Activated naive CD4-positive, alpha-beta T cell treated with anti-CD3 and anti-CD28 coated beads, Interleukin-2, amount 50 U/mL, for 24 hours (primary cell): ENCODE measurements around the gene CLEC3B.
"Not testable (repeated sequence)": the region's sequence is repeated elsewhere in the genome, so short reads cannot be mapped to it uniquely, and the experiment has no call there.

Experiments
- H3K27ac Mint-ChIP-seq: one replicate; pipeline ENCODE4 v1.8.0; 2021; ENCODE audit warnings: mild to moderate bottlenecking, mixed read lengths
- H3K27me3 Mint-ChIP-seq: one replicate; pipeline ENCODE4 v1.8.0; 2021; ENCODE audit warnings: mixed read lengths
- H3K36me3 Mint-ChIP-seq: one replicate; pipeline ENCODE4 v1.8.0; 2021; ENCODE audit warnings: mixed read lengths
- H3K4me1 Mint-ChIP-seq: one replicate; pipeline ENCODE4 v1.8.0; 2021; ENCODE audit warnings: mixed read lengths
- H3K4me3 Mint-ChIP-seq: one replicate; pipeline ENCODE4 v1.8.0; 2021; ENCODE audit warnings: mild to moderate bottlenecking, mixed read lengths
- H3K9me3 Mint-ChIP-seq: one replicate; pipeline ENCODE4 v1.8.0; 2021; ENCODE audit warnings: mixed read lengths

CLEC3B gene

GRCh38 chr3:45042162-45042561, 16.1 kb downstream of the CLEC3B start:
- no peak overlapping the region for H3K4me3 Mint-ChIP-seq
- no peaks in the 10 kb centered on the region for H3K27me3 Mint-ChIP-seq
- H3K36me3 Mint-ChIP-seq, result no peaks in the 10 kb centered on the region
- peaks cover 29% of the 10 kb centered on the region for H3K4me1 Mint-ChIP-seq
- H3K9me3 Mint-ChIP-seq, result no peaks in the 10 kb centered on the region
- no peak overlapping the region for H3K27ac Mint-ChIP-seq

DNA sequence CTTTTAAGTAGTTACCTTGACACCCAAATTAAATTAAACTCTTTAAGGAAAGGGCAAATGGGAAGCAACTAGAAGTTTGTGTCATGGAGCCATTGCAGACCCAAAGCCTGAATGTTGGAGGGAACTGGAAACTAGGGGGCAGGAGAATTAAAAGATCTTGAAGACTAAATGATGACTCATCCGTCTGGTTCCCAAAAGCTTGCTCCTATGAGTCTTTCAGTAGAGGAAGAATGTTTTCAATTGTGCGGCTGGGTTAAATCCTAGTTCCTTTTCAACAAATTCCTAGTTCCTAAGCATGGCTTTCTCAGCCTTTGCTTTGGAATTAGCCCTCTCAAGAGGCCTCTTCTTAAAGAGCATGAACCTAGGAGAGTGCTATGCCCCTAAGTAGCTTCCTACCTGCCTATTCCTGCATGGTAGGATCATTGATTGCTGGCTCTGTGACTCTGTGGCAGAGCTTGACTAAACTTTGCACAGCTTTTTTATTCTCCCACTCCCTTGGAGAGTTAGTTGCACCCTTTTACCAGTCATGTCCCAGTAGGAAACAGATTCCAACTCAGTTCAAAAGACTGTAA, 17.7 kb downstream of the CLEC3B start:
- no peak overlapping the region for H3K27ac Mint-ChIP-seq
- peaks cover 22% of the 10 kb centered on the region for H3K4me1 Mint-ChIP-seq

GRCh38 chr3:45048244-45048643, 22.1 kb downstream of the CLEC3B start:
- Mint-ChIP-seq H3K4me3 (no peak overlapping the region), H3K27ac (no peak overlapping the region), H3K9me3 (no peaks in the 10 kb centered on the region), H3K4me1 (no peaks in the 10 kb centered on the region), H3K27me3 (peaks cover 10% of the 10 kb centered on the region), H3K36me3 (no peaks in the 10 kb centered on the region)

More for the DNA sequence above, 17.7 kb downstream of the CLEC3B start:
- peaks cover 4% of the 10 kb centered on the region for H3K27me3 Mint-ChIP-seq
- H3K4me3 Mint-ChIP-seq, result no peak overlapping the region
- H3K9me3 Mint-ChIP-seq, result no peaks in the 10 kb centered on the region
- H3K36me3 Mint-ChIP-seq, result no peaks in the 10 kb centered on the region

DNA sequence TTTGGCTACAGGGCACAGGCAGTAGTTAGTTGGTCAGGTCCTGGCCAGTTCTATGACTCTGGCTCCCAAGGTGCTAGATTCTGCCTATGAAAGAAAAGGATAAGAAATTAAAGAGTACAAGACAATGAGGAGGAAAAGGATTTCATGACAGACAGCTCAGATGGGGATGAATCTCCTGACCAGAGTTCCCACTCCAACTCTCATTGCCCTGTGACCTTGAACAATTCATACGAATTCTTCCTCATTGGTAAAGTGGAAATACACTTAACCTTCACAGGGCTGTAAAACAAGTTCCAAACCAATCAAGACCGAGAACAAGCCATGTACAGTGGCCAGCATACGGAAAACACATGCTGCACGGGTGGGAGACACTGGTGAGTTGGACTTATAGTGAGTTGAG, 23.7 kb downstream of the CLEC3B start:
- no peaks in the 10 kb centered on the region for H3K36me3 Mint-ChIP-seq
- H3K27ac Mint-ChIP-seq, result no peak overlapping the region

GRCh38 chr3:45051685-45052084, 25.6 kb downstream of the CLEC3B start:
- Mint-ChIP-seq H3K9me3 (no peaks in the 10 kb centered on the region), H3K27me3 (peaks cover 10% of the 10 kb centered on the region), H3K4me1 (peaks cover 4% of the 10 kb centered on the region), H3K4me3 (no peak overlapping the region), H3K36me3 (no peaks in the 10 kb centered on the region), H3K27ac (no peak overlapping the region)

More for the DNA sequence above, 23.7 kb downstream of the CLEC3B start:
- Mint-ChIP-seq H3K4me3 (no peak overlapping the region), H3K27me3 (peaks cover 10% of the 10 kb centered on the region), H3K4me1 (peaks cover 4% of the 10 kb centered on the region), H3K9me3 (no peaks in the 10 kb centered on the region)

DNA sequence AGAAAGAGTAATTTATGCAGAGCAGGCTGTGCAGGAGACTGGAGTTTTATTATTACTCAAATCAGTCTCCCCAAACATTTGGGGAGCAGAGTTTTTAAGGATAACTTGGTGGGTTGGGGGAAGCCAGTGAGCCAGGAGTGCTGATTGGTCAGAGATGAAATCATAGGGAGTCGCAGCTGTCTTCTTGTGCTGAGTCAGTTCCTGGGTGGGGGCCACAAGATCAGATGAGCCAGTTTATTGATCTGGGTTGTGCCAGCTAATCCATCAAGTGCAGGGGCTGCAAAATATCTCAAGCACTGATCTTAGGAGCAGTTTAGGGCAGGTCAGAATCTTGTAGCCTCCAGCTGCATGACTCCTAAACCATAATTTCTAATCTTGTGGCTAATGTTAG, 27.7 kb downstream of the CLEC3B start:
- H3K27me3 Mint-ChIP-seq, H3K4me1 Mint-ChIP-seq, H3K27ac Mint-ChIP-seq, H3K36me3 Mint-ChIP-seq, H3K4me3 Mint-ChIP-seq, H3K9me3 Mint-ChIP-seq: not testable (repeated sequence)

DNA sequence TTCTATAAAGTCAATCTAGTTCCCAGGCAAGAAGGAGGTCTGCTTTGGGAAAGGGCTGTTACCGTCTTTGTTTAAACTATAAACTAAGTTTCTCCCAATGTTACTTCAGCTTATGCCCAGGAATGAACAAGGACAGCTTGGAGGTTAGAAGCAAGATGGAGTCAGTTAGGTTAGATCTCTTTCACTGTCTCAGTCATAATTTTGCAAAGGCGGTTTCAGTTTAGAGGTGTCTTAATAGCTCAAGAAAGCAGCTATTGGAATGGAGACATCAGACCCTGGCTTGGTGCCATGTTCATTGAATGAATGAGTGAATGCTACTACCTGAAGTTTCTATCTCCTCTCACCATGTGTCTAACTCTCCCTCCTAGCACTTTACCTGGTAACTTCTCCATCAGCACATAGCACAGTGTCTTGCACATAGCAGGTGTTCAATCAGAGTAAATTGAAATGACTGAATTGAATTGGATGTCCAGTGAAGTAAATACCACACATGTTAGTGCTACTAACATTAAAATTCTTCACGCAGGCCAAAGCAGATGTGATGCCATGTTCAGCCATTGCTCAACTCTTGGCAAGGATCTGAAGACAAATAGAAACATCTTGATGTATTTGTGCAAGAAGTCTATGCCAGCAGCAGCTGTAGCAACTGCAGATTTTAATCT, 28.2 kb downstream of the CLEC3B start:
- Mint-ChIP-seq H3K36me3 (no peaks in the 10 kb centered on the region), H3K4me1 (peaks cover 9% of the 10 kb centered on the region), H3K4me3 (no peak overlapping the region), H3K27ac (no peak overlapping the region), H3K27me3 (peaks cover 3% of the 10 kb centered on the region), H3K9me3 (no peaks in the 10 kb centered on the region)

DNA sequence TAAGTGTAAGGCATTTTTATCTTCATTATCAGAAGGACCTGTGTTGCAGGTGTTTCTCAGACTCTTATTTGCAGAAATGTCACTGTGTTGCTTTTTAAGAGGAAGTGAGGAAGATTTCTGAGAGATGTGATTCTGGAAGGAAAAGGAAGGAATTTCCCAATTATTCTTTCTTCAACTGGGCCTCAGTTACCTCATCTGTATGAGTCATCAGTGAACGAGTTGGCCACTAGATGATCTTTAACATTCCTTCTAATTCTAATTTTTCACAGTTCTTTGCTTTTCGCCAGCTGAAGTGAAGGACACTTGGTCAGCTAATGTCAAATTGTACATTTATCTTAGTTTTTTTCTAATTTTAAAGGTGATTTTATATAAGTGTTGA, 28.9 kb downstream of the CLEC3B start:
- Mint-ChIP-seq H3K36me3 (no peaks in the 10 kb centered on the region), H3K4me1 (peaks cover 9% of the 10 kb centered on the region), H3K9me3 (no peaks in the 10 kb centered on the region), H3K27ac (no peak overlapping the region), H3K27me3 (no peaks in the 10 kb centered on the region), H3K4me3 (no peak overlapping the region)

DNA sequence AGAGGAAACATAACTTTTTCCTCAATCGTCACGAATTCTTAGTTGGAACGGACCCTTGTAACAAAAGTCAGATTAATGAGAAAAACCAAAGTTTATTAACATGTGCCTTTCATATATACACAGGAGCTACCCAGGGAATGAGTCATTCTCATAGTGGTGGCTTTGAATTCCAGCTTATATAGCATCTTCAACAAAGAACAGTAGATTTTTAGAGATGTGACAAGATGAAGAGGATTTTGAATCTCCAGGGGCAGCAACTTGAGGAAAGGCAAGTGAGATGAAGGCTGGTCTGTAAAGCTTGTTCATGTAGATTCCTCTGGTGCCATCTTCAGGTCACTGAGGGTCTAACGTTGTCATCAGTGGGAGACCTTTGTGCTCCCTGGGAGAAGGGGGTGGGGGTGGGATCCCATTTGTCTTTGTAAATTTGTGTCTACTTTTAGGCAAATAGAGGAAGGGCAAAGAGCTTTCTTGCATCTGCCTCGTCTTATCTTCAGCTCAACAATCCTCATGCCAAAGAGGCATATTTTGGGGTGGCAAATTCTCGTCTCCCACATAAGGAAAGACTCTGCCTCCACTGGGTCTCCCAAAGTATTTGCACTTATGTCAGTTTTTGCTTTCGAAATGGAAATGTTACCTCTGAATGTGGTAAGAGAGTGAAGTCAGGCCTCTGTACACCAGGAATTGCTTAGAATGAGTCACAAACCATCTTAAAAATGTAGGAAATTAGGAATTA, 29.5 kb downstream of the CLEC3B start:
- no peak overlapping the region for H3K4me3 Mint-ChIP-seq
- H3K27ac Mint-ChIP-seq, result no peak overlapping the region
- H3K27me3 Mint-ChIP-seq, result no peaks in the 10 kb centered on the region
- H3K36me3 Mint-ChIP-seq, result no peaks in the 10 kb centered on the region
- H3K9me3 Mint-ChIP-seq, result no peaks in the 10 kb centered on the region
- peaks cover 9% of the 10 kb centered on the region for H3K4me1 Mint-ChIP-seq

GRCh38 chr3:45056608-45057301, 30.7 kb downstream of the CLEC3B start:
- Mint-ChIP-seq H3K9me3 (no peaks in the 10 kb centered on the region), H3K27ac (no peak overlapping the region), H3K4me3 (no peak overlapping the region), H3K27me3 (no peaks in the 10 kb centered on the region), H3K36me3 (no peaks in the 10 kb centered on the region), H3K4me1 (peaks cover 9% of the 10 kb centered on the region)

DNA sequence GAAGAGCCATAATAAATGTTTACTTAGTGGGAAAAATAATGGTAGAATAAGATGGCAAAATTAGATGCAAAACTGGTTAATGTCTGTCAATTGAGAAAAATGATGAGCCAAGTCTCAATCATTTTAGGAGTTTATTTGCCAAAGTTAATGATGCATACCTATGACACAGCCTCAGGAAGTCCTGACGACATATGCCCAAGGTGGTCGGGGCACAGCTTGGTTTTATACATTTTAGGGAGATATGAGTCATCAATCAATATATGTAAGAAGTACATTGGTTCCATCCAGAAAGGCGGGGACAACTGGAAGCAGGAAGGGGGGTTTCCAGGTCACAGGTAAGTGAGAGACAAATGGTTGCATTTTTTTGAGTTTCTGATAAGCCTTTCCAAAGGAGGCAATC, 31.5 kb downstream of the CLEC3B start:
- no peaks in the 10 kb centered on the region for H3K27me3 Mint-ChIP-seq
- H3K36me3 Mint-ChIP-seq, result no peaks in the 10 kb centered on the region
- H3K4me3 Mint-ChIP-seq, result no peak overlapping the region
- H3K9me3 Mint-ChIP-seq, result no peaks in the 10 kb centered on the region
- peaks cover 9% of the 10 kb centered on the region for H3K4me1 Mint-ChIP-seq
- no peak overlapping the region for H3K27ac Mint-ChIP-seq

- H3K9me3 Mint-ChIP-seq, result no peaks in the 10 kb centered on the region
- H3K36me3 Mint-ChIP-seq, result no peaks in the 10 kb centered on the region
- H3K27ac Mint-ChIP-seq, result no peak overlapping the region
Measured at GRCh38 chr3:45059132-45059531, 33.0 kb downstream of the CLEC3B start.

GRCh38 chr3:45060165-45060892, 34.2 kb downstream of the CLEC3B start:
- H3K36me3 Mint-ChIP-seq, result no peaks in the 10 kb centered on the region
- H3K9me3 Mint-ChIP-seq, result no peaks in the 10 kb centered on the region
- H3K4me3 Mint-ChIP-seq, result no peak overlapping the region
- no peak overlapping the region for H3K27ac Mint-ChIP-seq
- H3K27me3 Mint-ChIP-seq, result no peaks in the 10 kb centered on the region
- peaks cover 16% of the 10 kb centered on the region for H3K4me1 Mint-ChIP-seq

More at GRCh38 chr3:45059132-45059531, 33.0 kb downstream of the CLEC3B start:
- Mint-ChIP-seq H3K4me3 (no peak overlapping the region), H3K27me3 (no peaks in the 10 kb centered on the region), H3K4me1 (peaks cover 5% of the 10 kb centered on the region)

GRCh38 chr3:45062697-45063070, 36.6 kb downstream of the CLEC3B start:
- H3K9me3 Mint-ChIP-seq, result no peaks in the 10 kb centered on the region
- H3K4me3 Mint-ChIP-seq, result no peak overlapping the region
- peaks cover 23% of the 10 kb centered on the region for H3K4me1 Mint-ChIP-seq
- no peak overlapping the region for H3K27ac Mint-ChIP-seq
- H3K36me3 Mint-ChIP-seq, result no peaks in the 10 kb centered on the region
- H3K27me3 Mint-ChIP-seq, result no peaks in the 10 kb centered on the region

DNA sequence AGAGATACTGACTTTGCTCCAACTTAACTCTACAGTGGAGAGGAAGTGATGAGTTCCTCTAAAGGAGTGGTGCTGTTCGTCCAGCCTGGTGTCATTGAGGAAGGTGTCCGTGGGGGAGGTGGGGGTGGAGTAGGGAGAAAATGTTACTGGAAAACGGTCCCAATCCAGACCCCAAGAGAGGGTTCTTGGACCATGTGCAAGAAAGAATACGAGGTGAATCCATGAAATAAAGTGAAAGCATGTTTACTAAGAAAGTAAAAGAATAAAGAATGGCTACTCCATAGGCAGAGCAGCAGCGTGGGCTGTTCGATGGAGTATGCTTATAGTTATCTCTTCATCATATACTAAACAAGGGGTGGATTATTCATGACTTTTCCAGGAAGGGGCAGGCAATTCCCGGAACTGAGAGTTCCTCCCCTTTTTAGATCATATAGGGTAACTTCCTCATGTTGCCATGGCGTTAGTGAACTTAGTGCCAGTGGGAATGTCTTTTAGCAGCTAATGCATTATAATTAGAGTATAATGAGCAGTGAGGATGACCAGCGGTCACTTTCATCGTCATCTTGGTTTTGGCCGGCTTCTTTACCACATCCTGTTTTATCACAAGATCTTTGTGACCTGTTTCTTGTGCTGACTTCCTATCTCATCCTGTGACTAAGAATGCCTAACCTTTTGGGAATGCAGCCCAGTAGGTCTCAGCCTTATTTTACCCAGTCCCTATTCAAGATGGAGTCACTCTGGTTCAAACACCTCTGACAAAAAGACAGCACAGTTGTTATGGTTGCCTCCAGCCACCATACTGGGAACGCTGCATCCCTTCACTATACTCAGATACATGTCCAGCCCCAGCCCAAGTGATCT, 38.6 kb downstream of the CLEC3B start:
- Mint-ChIP-seq H3K4me3 (peak overlapping the region; percentile 45), H3K36me3 (no peaks in the 10 kb centered on the region), H3K9me3 (no peaks in the 10 kb centered on the region), H3K27me3 (no peaks in the 10 kb centered on the region), H3K4me1 (peaks cover 21% of the 10 kb centered on the region), H3K27ac (peak overlapping the region; percentile 52)
